NB4 (cell line): ENCODE data around the gene GATAD2B.

Experiments used
- CTCF ChIP-seq: IDR thresholded peaks from one replicate; pipeline ENCODE4 v1.5.1; 2012; ENCODE audit warnings: low read depth, low read length
- POLR2A ChIP-seq: IDR thresholded peaks from 2 replicates; pipeline ENCODE4 v1.6.1; 2011; ENCODE audit warnings: mild to moderate bottlenecking; ENCODE audit not compliant: insufficient read length; ENCODE audit errors: extremely low read depth

- TF ChIP-seq CTCF (no peak), POLR2A (no peak)
These were observed 73.1 kb downstream of the GATAD2B start for GRCh38 chr1:153849487-153850185.
